Muscle of arm (tissue), 12 donors: ENCODE measurements around the gene NHS. TPM values are rescaled to one million over a fixed set of nuclear protein-coding genes. Genes with fewer than 3 reads are reported as not detected.
A peak's percentile ranks its signal among the peaks of the same experiment; 100 is the strongest.

Experiments used
- DNase-seq: peaks from one replicate; pipeline ENCODE4 v3.0.0-alpha.2; 2013
- polyA plus RNA-seq, 12 donors: library from polyadenylated mRNA; unstranded; fragments of 120-200 nt; gene quantifications; one replicate each; pipeline ENCODE4 v1.2.1, GENCODE V29; 2013; ENCODE audit not compliant: insufficient read length in 12 of 12

The NHS gene
- polyA plus RNA-seq, 12 donors = 1.3 to 8.5 (median 2.1) TPM; not detected in 1

- DNase-seq = peak; percentile 53
Measured at GRCh38 chrX:17590892-17591740, 216.1 kb downstream of the NHS start.

GRCh38 chrX:17591741-17592110, 216.7 kb downstream of the NHS start:
- DNase-seq = no peak

- no peak for DNase-seq
Measured at GRCh38 chrX:17592117-17592516, 217.1 kb downstream of the NHS start.

GRCh38 chrX:17594693-17595092, 219.7 kb downstream of the NHS start:
- DNase-seq = no peak

- DNase-seq = no peak
Measured at GRCh38 chrX:17595456-17596035, 220.5 kb downstream of the NHS start.

GRCh38 chrX:17596061-17596460, 221.1 kb downstream of the NHS start:
- no peak for DNase-seq

GRCh38 chrX:17596546-17597205, 221.7 kb downstream of the NHS start:
- no peak for DNase-seq

GRCh38 chrX:17597327-17597726, 222.3 kb downstream of the NHS start:
- DNase-seq = no peak

- DNase-seq = no peak
Measured at GRCh38 chrX:17597836-17598439, 222.9 kb downstream of the NHS start.

GRCh38 chrX:17601441-17602200, 226.6 kb downstream of the NHS start:
- DNase-seq = no peak

GRCh38 chrX:17602245-17602644, 227.2 kb downstream of the NHS start:
- no peak for DNase-seq

GRCh38 chrX:17603196-17603595, 228.2 kb downstream of the NHS start:
- no peak for DNase-seq

GRCh38 chrX:17605676-17606075, 230.7 kb downstream of the NHS start:
- DNase-seq = no peak

- DNase-seq = no peak
Measured at GRCh38 chrX:17606231-17606630, 231.2 kb downstream of the NHS start.

- DNase-seq = no peak
Measured at GRCh38 chrX:17608888-17609287, 233.9 kb downstream of the NHS start.

- DNase-seq = no peak
Measured at GRCh38 chrX:17610788-17611187, 235.8 kb downstream of the NHS start.

GRCh38 chrX:17613979-17614588, 239.1 kb downstream of the NHS start:
- no peak for DNase-seq

- no peak for DNase-seq
Measured at GRCh38 chrX:17616936-17617335, 241.9 kb downstream of the NHS start.

- DNase-seq = no peak
Measured at GRCh38 chrX:17617806-17618205, 242.8 kb downstream of the NHS start.

GRCh38 chrX:17621566-17622270, 246.7 kb downstream of the NHS start:
- DNase-seq = no peak

GRCh38 chrX:17622331-17622730, 247.3 kb downstream of the NHS start:
- DNase-seq = no peak
